Activated naive CD4-positive, alpha-beta T cell (primary cell): ENCODE results near the gene DLEC1.

Experiments used
- DNase-seq, 4 experiments: peaks; one replicate each; lab custom pipeline; 2025; lab: John Stamatoyannopoulos, UW

The DLEC1 gene

DNA sequence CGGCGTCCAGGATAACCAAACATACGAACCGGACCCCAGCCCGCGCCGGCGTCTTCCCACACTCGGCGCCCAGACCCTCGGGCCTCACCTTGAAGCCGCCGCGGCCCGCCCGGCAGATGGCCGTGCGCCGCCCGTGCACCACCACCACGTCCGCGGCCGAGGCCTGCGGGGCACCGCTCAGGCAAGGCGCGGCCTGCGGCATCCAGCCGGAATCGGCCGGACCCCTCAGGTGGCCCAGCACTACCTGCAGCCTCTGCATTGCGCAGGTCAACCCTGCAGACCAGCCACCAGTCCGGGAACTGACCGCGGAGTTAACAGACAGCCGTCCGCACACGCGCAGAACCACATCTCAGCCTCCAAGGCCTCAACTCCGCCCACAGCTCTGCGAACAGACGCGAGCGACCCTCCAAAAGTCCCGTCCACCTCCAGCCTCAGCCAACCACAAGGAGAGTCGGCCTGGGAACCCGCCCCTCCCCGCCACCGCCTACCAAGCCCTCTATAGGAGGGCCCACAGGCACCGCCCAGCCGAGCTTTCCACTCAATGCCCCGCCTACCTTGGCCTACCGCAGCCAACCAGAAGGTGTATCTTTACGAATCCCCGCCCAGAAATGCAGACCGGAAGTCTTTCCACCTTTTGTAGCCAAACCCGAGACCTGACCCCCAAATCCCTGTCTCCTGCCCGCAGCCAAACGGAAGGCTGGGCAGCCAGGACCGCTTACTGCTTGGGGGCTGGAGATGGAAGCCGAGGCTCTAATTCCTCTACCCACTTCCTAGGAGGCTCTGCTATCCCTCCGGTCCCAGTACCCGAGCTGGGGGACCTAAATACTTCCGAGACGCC, 98.0 kb downstream of the DLEC1 start, which contains the start of gene ACAA1:
TSS of gene ACAA1 (minus strand) at position 351 of the 838 bp plus-strand sequence. CDS start at position 259, 92 bp downstream.
- DNase-seq: peak; percentile 79 to 94 (median 92)

DNA sequence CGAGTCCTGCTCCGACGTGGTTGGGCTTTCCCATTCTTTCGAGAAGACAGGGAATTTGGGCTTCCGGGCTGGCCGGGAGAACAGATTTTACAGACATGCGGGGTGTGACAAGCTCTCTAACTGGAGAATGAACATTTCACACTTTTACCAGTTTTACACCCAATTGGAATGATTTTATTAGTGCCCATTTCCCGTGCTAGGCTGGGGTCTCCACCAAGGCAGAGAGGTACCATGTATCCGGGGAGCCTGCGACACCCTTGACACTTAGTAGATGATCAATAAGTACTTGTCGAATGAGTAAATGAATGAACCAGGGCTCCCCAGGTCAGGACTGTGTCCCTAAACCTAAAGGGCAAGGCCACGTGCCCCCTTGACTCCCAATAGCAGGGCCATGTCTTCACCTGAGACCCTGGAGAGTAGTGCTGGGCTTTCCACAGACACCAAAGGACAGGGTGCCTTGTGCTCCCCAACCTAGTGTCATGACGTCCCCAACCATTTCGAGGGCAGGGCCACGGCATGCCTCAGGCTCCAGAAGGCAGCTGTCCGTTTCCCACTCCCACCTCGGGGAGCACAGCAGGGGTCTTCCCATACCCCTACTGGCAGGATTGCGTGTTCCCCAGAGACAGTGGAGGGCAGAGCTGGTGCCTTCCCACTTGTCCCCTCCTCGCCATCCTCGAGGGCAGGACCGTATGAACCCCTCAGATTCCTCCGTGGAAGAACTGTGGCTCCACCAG, 98.8 kb downstream of the DLEC1 start:
- DNase-seq: peak in 1 of 4 experiments; percentile 25

DNA sequence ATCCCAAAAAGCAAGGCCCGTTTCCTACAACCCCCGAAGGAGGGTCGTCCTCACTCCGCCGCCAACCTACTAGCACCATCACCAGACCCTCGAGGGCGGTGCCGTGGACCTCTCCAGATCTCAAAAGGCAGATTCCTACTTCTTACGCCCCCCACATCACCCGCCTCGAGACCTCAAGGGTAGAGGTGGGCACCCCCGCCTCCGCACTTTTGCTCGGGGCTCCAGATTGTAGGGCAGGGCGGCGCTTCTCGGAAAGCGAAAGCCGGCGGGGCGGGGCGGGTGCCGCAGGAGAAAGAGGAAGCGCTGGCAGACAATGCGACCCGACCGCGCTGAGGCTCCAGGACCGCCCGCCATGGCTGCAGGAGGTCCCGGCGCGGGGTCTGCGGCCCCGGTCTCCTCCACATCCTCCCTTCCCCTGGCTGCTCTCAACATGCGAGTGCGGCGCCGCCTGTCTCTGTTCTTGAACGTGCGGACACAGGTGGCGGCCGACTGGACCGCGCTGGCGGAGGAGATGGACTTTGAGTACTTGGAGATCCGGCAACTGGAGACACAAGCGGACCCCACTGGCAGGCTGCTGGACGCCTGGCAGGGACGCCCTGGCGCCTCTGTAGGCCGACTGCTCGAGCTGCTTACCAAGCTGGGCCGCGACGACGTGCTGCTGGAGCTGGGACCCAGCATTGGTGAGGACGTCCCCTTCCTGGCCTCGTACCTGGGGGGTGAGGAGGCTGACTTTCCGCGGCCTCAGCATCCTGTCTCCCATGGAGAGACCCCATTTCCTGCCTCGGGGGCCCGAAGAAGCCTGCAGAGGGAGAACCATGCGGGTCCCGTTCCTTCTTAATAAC, 99.6 kb downstream of the DLEC1 start, which contains the start of gene MYD88:
TSS of gene MYD88 (plus strand) at position 313 of the 842 bp plus-strand sequence. CDS start at position 353, 40 bp downstream.
- DNase-seq: peak; percentile 44 to 85 (median 59)

DNA sequence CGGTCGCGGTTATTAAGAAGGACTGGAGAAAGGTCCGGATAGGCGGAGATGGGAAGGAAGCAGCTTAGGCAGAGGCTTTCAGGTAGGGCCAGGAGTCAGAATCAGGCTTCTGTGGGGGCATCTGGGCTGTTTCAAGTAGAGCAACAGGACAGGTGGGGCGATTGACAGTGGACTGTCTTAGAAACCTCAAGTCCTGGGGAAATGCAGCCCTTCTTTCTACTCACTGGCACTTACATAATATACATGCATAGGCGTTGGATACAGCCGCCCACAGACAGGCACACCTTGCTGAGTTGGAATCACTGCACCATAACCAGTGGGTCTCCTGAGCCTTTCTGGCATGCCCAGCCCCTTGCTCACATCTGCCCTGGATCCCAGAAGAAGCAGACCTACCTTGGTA, 100.2 kb downstream of the DLEC1 start:
- no peak for DNase-seq

DNA sequence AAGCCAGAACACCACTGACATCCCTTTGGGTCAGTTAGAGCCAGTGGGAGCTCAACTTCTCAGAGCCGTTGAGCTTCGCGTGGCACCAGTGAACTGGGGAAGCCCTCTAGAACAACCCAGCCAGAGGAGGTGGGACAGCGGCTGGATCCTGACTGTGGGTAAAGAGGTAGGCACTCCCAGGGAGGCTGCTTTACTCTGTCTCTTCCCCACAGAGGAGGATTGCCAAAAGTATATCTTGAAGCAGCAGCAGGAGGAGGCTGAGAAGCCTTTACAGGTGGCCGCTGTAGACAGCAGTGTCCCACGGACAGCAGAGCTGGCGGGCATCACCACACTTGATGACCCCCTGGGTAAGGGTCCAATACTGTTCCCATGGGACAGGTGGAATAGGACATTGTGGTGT, 100.6 kb downstream of the DLEC1 start:
- DNase-seq: no peak

- DNase-seq: no peak
These were observed 101.5 kb downstream of the DLEC1 start for GRCh38 chr3:38140326-38141172.

GRCh38 chr3:38141173-38141951, 102.4 kb downstream of the DLEC1 start:
- DNase-seq: no peak

- no peak for DNase-seq
These were observed 102.9 kb downstream of the DLEC1 start for GRCh38 chr3:38141952-38142273.

DNA sequence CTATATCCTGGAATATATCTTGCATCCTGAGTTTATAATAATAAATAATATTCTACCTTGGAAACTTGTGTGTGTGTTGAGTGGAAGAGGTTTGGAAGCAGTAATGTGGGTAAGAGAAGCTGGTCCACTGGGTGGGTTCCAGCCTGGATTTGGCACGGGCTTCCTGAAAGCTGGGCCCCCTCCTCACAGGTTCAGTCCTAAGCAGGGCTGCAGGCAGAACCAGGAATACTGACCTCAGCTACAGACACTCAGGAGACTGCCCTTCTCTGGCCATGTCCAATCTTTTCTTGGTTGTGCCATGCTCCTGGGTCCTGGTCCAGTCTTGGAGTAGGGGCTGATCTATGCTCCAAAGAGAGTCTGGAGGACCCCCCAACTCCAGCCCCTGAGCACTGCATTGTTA, 104.0 kb downstream of the DLEC1 start:
- DNase-seq: no peak

DNA sequence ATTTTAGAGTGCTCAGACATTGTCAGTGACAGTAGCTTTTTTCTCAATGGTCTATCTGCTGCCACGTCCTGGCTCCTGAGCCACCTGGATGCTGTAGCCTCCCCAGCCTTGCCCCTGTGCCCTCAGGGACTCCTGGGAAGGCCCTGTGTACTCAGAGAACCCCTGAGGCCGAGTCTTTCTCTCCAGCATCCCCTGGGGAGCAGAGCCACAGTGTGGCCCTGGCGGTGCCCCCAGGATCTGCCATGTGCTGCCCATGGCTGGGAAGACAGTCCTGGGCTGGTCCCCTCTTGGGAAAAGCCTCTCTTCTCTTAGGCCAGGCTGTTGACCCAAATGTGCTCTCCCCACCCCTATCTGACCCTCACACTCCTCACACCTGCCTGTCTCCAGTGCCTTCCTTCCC, 104.5 kb downstream of the DLEC1 start:
- no peak for DNase-seq

GRCh38 chr3:38146504-38146903, 107.5 kb downstream of the DLEC1 start:
- DNase-seq: no peak

DNA sequence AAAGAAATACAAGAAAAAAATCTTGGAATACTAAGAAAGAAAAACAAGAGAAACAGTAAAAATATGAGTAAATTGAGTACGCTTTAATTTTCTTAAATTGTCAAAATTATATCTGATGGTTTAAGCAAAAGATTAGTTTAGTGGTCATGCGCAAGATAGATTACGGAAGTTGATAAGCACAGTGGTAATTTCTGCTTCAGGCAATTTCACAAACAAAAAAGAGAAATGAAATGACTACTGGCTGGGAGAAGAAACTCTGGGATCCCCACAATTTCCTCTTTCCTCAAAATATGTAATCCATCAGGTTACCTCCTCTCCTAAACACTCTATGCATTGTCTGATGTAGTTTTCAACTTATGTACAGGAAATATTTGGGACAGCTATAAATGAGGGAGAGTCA, 108.4 kb downstream of the DLEC1 start:
- no peak for DNase-seq

GRCh38 chr3:38148311-38148882, 109.4 kb downstream of the DLEC1 start:
- DNase-seq: no peak

GRCh38 chr3:38149708-38150107, 110.7 kb downstream of the DLEC1 start:
- no peak for DNase-seq

DNA sequence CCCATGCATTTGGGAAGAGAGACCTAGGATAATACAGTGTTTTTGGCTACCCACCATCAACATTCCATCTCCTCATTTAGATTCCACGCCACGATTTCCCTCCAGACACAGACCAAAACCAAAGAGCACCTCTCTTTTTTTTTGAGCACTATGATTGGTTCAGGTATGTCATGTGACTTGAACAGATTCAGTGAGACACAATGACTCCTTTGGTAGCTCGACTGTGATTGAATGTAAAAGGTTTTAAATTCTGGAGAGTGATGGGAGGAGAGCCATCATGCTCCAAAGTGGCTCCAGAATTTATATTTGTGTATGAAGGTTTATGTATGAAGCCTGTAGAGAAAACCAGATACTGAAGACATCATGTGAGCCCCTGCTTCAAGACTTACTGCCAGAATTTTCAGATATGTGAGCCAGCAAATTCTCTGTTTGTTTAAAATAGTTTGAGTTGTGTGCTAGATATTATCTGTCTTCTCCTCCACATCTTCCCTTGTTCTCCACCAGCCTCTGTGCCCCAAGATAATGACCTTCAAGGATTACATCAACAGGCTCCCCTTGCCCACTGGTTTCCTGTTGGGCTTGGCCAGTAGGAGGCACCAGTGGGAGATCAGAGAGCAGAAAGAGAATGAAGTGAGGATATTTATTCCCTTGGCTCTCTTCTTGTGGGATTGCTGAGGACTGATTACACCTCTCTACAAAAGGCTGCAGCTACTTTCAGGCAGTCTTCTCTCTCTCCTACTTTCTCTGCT, 111.9 kb downstream of the DLEC1 start:
- DNase-seq: no peak

DNA sequence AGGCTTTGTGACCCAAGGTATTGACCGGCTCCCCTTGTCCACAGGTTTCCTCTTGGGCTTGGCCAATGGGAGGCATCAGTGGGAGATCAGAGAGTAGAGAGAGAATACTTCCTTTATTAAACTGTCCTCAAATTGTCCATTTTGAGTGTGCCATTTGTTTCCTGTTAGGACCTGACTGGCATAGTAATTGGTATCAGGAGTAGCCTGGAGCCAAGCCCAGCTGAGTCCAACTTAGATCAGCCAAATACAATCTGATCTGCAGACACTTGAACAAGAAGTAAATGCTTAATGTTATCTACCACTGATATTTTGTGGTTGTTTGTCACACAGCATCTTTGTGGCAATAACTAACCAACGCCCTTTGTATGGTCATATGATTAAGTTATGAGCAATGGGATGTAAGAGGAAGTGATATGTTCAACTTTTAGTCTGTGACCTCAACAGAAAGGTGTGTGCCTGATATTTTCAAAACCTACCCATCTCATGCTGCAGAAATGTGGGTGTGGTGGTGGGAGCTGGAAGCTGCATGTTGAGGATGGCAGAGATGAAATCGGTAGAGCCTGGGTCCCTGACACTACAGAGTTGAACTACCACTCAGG, 112.8 kb downstream of the DLEC1 start:
- DNase-seq: no peak

DNA sequence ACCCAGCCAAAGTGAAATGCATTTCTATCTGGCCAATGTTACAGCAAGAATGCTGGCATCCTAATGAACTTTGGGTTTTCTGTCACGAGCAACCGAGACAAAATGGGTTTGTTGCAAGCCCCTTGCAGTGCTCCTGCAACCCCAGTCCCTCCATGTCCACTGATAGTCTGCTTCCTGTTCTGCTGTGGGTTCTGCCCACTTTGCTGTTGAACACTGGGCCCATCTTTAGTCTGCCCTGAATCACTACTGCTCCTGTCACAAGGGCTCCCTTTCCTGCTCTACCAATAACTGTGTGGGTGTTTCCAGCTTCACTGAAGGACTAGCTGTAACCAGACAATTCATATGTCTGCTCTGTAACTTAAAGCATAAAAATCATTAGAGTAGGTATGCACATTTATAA, 113.6 kb downstream of the DLEC1 start:
- DNase-seq: no peak

- DNase-seq: no peak
These were observed 114.2 kb downstream of the DLEC1 start for GRCh38 chr3:38153221-38153620.

GRCh38 chr3:38154033-38154494, 115.1 kb downstream of the DLEC1 start:
- DNase-seq: no peak
